Right lobe of liver (tissue), 6 donors: Measurements from ENCODE around the gene TGFBI. TPM values are rescaled to one million over a fixed set of nuclear protein-coding genes. Genes with fewer than 3 reads are reported as not detected.

Experiments
- ATAC-seq, 4 donors: fragments of 200-7000 bp; cut with Tn5 transposase; one replicate each; pipeline ENCODE4 v1.9.1; 2020; ENCODE audit warnings: mild to moderate bottlenecking in 4 of 4, moderate library complexity in 4 of 4
- DNase-seq, 3 donors: peaks; one replicate each; pipeline ENCODE4 v3.0.0-alpha.2; 2020
- H3K27ac ChIP-seq, 3 donors: fragments of 200-600 bp; one replicate each; pipeline ENCODE4 v1.8.0; 2022
- H3K27me3 ChIP-seq, 2 donors: fragments of 200-600 bp; one replicate each; pipeline ENCODE4 v1.8.0; 2022
- H3K36me3 ChIP-seq, 4 donors: fragments of 200-600 bp; sonication (generic) in 1 of 4; one replicate each; pipeline versions ENCODE4 v1.5.1 to v1.8.0; 2017 to 2022; ENCODE audit warnings: control low read depth in 1 of 4
- H3K4me1 ChIP-seq, 4 donors: fragments of 200-600 bp; sonication (generic) in 1 of 4; one replicate each; pipeline versions ENCODE4 v1.5.1 to v1.8.0; 2017 to 2022; ENCODE audit warnings: control low read depth in 1 of 4
- H3K4me3 ChIP-seq, 3 donors: fragments of 200-600 bp; one replicate each; pipeline ENCODE4 v1.8.0; 2022
- H3K9me3 ChIP-seq, 4 donors: fragments of 200-600 bp; sonication (generic) in 1 of 4; one replicate each; pipeline versions ENCODE4 v1.5.1 to v1.8.0; 2017 to 2022; ENCODE audit warnings: control low read depth in 1 of 4
- POLR2A ChIP-seq: fragments of 450-650 bp; IDR thresholded peaks from one replicate; pipeline ENCODE4 v1.6.1; 2017; ENCODE audit warnings: antibody characterized with exemption, mild to moderate bottlenecking
- WGBS: methylation state at CpG from one replicate; pipeline ENCODE4 v1.1.6; 2018; ENCODE audit warnings: low coverage, low lambda C conversion rate; ENCODE audit not compliant: insufficient coverage; ENCODE audit errors: missing lambda C conversion rate; 5-methylcytosine and 5-hydroxymethylcytosine counted together
- intact Hi-C, 2 donors: fragments of 100-400 bp; cut with DNase I; formaldehyde crosslinking; loops; one replicate each; pipeline versions ENCODE4 v1.11.2 to v1.14.1; 2022
- total RNA-seq, 6 experiments: library from RNA; depleted of rRNA in 2 of 6; stranded (reverse); fragments of >200 nt in 2 of 6; fragmentation: NEBNext Ultra II Directional in 3 of 6; extraction: Animal tissue kit (Norgen Biotek cat#: 25700) in 3 of 6; gene quantifications; one replicate each; pipeline versions ENCODE4 v1.1.0 to v1.2.4, GENCODE V29; 2016 to 2023
- TF ChIP-seq, protein P1 (sequence below), 4 donors: fragments of 200-600 bp in 3 of 4; fragments of 450-650 bp in 1 of 4; IDR thresholded peaks; one replicate each; pipeline versions ENCODE4 v1.5.1 to v1.8.0; 2016 to 2022; ENCODE audit warnings: antibody characterized with exemption in 4 of 4, mild to moderate bottlenecking in 2 of 4
- donor health status: DM: no; HTN: yes; CAD: no.
- donor health status: DM: no; HTN: no; CAD: no.
- donor health status: DM: no; HTN: no; CAD: no.
- donor health status: DM: no; HTN: yes; CAD: no.
- donor health status: DM: no; HTN: yes; CAD: no.

TGFBI gene
- total RNA-seq, 6 experiments from 2014 or later: 30.7 to 143 (median 87.2) TPM

DNA sequence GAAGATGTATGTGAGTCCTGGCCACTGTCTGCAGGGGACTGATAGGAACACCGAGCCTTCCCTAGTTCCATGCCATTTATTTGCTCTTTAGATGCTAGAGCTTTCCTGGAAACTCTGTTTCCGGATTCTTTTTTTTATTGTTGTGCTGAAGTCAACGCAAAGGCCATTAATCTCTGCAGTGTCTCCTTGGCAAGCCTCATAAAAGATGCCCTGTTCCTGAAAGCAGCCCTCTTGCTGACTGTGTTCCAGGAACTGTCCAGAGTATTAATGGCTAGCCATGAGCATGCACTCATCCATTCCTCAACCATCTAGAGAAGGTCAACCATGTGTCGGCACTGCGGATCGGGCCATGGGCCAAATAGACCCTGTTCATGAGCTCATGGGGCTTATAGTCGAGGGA, 61.0 kb downstream of the TGFBI start:
- no peak for DNase-seq
- intact Hi-C loops: no loop called here
- H3K27me3 ChIP-seq: no peaks in the 10 kb centered on the region
- H3K27ac ChIP-seq: no peak overlapping the region
- TF ChIP-seq, protein P1, sequence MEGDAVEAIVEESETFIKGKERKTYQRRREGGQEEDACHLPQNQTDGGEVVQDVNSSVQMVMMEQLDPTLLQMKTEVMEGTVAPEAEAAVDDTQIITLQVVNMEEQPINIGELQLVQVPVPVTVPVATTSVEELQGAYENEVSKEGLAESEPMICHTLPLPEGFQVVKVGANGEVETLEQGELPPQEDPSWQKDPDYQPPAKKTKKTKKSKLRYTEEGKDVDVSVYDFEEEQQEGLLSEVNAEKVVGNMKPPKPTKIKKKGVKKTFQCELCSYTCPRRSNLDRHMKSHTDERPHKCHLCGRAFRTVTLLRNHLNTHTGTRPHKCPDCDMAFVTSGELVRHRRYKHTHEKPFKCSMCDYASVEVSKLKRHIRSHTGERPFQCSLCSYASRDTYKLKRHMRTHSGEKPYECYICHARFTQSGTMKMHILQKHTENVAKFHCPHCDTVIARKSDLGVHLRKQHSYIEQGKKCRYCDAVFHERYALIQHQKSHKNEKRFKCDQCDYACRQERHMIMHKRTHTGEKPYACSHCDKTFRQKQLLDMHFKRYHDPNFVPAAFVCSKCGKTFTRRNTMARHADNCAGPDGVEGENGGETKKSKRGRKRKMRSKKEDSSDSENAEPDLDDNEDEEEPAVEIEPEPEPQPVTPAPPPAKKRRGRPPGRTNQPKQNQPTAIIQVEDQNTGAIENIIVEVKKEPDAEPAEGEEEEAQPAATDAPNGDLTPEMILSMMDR (IDR thresholded peaks at IDR 0.05): no peak
- no peak for TF ChIP-seq POLR2A
- 78% methylated on average over 7 of the region's 7 CpGs for WGBS
- no peak for ATAC-seq
- H3K36me3 ChIP-seq: no peaks in the 10 kb centered on the region
- no peak overlapping the region for H3K4me3 ChIP-seq
- no peaks in the 10 kb centered on the region for H3K9me3 ChIP-seq
- H3K4me1 ChIP-seq: peaks cover 0 to 19% (median 7%) of the 10 kb centered on the region in 4 donors

DNA sequence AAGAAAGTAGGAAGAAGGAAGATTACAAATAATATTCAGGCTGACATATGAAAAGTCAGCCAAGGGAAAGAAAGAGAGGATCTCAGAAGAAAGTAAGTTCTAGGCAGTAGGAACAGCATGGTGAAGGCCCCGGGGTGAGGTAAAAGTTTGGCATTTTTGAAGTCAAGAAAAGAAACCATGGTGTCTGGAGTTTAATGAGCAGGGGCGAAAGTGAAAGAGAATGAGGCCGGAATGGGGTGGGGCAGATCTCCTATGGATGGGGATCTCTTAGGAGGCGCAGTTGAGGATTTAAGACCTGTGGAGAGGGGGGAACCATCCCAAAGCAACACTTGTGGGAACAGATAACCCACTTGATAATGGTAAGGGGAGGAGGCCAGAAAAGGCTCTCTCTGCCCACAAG, 61.5 kb downstream of the TGFBI start:
- Histone ChIP-seq H3K27ac (no peak overlapping the region), H3K36me3 (no peaks in the 10 kb centered on the region), H3K4me3 (no peak overlapping the region), H3K9me3 (no peaks in the 10 kb centered on the region), H3K4me1 (peaks cover 0 to 22% (median 10%) of the 10 kb centered on the region in 4 donors), H3K27me3 (no peaks in the 10 kb centered on the region)
- ATAC-seq: no peak
- WGBS: 93% methylated on average over 4 of the region's 4 CpGs
- intact Hi-C loops: no loop called here
- no peak for TF ChIP-seq POLR2A
- TF ChIP-seq, protein P1 (IDR thresholded peaks at IDR 0.05): no peak
- no peak for DNase-seq

DNA sequence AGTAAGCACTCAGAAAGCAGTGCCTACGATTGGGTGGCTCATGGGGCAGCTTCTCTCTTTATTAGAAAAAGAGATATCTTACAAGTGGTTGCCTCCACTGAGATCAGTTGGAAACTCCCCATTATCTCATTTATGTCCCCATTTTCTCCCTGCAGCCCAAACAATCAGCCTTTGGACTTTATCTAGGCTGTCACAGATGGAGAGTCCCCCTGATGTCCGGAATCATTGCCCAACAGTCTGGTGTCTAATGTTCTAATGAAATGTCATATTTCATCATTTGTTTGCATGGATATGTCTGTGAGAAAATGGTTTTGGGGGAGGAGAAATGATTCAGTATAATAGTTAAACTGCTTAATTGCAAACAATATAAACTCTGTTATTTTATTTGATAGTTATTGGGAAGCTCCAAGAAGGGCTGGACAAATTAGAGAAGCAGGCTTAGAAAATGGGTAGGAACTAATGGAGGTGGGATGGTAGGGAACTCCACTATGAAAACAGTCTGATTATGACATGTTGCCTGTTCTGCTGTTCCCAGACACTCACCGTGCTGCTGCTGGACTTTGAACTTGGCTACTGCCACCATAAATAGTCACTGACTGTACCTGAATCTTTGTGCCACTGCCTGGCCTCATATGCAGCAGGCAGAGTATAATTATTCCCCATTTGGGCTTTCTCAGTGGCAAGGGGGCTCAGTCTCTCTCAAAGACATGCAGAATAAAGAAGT, 65.6 kb downstream of the TGFBI start:
- H3K27ac ChIP-seq: peak overlapping the region; percentile 87 to 91 (median 87)

DNA sequence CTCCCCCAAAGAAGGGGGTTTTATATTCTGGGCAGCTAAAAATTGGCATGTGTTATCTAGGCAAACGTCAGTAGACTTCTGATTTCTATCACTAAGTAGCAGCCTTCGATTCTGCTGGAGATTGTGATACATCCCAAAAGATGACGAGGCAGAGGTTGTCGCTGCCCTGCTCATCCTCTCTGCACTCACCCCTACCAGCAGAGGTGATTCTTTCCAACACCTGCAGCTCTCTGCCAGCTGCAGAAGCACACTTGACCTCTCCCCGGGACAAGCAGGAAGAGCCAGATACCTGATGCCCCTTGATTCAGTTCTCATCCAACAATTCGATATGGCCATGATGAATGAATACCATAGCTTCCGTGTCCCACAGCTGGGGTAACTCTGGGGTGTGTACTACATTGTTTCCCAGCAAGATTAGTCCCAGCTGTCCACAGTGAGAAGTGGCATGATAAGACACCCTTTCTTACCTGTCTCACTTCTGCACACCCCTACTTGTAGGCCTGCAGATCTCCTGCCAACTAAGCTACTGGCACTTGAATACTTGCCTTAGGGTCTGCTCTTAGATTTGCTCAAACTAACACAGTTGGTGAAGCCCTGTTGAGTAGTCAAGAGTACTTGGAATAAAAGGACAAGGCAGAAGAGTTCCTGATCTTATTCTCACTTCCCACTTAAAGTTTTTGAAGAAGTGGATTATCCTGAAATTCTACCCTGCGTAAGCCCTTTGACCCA, 66.3 kb downstream of the TGFBI start:
- Histone ChIP-seq H3K4me3 (no peak overlapping the region), H3K36me3 (no peaks in the 10 kb centered on the region), H3K27me3 (no peaks in the 10 kb centered on the region), H3K4me1 (peaks cover 0 to 36% (median 13%) of the 10 kb centered on the region in 4 donors), H3K9me3 (no peaks in the 10 kb centered on the region), H3K27ac (peak overlapping the region; percentile 87 to 91 (median 87))
- intact Hi-C loops: no loop called here
- ATAC-seq (peak; percentile 42 to 56 (median 48)), DNase-seq (peak in 1 of 3 donors; percentile 30)
- whole genome bisulfite sequencing: 23% methylated on average over 5 of the region's 8 CpGs
- TF ChIP-seq, protein P1 (IDR thresholded peaks at IDR 0.05): no peak
- TF ChIP-seq POLR2A: peak; percentile 9

More for the DNA sequence above, 65.6 kb downstream of the TGFBI start:
- intact Hi-C loops: no loop called here
- ATAC-seq (peak; percentile 79 to 93 (median 86)), DNase-seq (peak; percentile 54 to 85 (median 73))
- whole genome bisulfite sequencing: 7% methylated on average over 3 of the region's 3 CpGs
- H3K9me3 ChIP-seq: no peaks in the 10 kb centered on the region
- no peak overlapping the region for H3K4me3 ChIP-seq
- peak; percentile 76 for TF ChIP-seq POLR2A
- TF ChIP-seq, protein P1 (IDR thresholded peaks at IDR 0.05): no peak
- H3K27me3 ChIP-seq: no peaks in the 10 kb centered on the region
- peaks cover 0 to 36% (median 13%) of the 10 kb centered on the region in 4 donors for H3K4me1 ChIP-seq
- H3K36me3 ChIP-seq: no peaks in the 10 kb centered on the region
